SK-N-MC (cell line): ENCODE results near the gene CTTN.

Source experiments
- DNase-seq: peaks from one replicate; pipeline ENCODE4 v3.0.0-alpha.2; 2011; ENCODE audit warnings: low read depth, low spot score
- H3K27ac ChIP-seq: fragments of 200-600 bp; sonication (generic); 2 replicates; pipeline ENCODE4 v1.5.1; 2016; ENCODE audit warnings: mixed run types
- H3K36me3 ChIP-seq: fragments of 200-600 bp; sonication (generic); 2 replicates; pipeline ENCODE4 v1.6.1; 2017; ENCODE audit warnings: antibody characterized with exemption, low read length, mixed read lengths; ENCODE audit not compliant: insufficient read depth
- H3K4me3 ChIP-seq: fragments of 200-600 bp; sonication (generic); 2 replicates; pipeline ENCODE4 v1.5.1; 2016
- H3K9ac ChIP-seq: fragments of 200-600 bp; sonication (generic); 2 replicates; pipeline ENCODE4 v1.8.0; 2017; ENCODE audit warnings: mixed run types, mixed read lengths; ENCODE audit not compliant: insufficient read length
- H3K9me3 ChIP-seq: fragments of 200-600 bp; sonication (generic); 2 replicates; pipeline ENCODE4 v1.6.1; 2017; ENCODE audit warnings: low read depth, mild to moderate bottlenecking, antibody characterized with exemption, low read length, moderate library complexity, mixed read lengths
- EZH2 ChIP-seq: fragments of 200-600 bp; sonication (generic); IDR thresholded peaks from one replicate; pipeline ENCODE4 v1.6.1; 2017; ENCODE audit warnings: antibody characterized with exemption
- FOXP2 ChIP-seq: optimal IDR thresholded peaks from 2 replicates; pipeline ENCODE3; 2011; ENCODE audit warnings: mild to moderate bottlenecking, moderate library complexity; ENCODE audit not compliant: insufficient read depth; ENCODE audit errors: extremely low read length, control extremely low read depth
- POLR2AphosphoS5 ChIP-seq: IDR thresholded peaks from 2 replicates; pipeline ENCODE4 v1.6.1; 2012; ENCODE audit warnings: mild to moderate bottlenecking, low read depth, low read length, borderline replicate concordance

The CTTN gene

DNA sequence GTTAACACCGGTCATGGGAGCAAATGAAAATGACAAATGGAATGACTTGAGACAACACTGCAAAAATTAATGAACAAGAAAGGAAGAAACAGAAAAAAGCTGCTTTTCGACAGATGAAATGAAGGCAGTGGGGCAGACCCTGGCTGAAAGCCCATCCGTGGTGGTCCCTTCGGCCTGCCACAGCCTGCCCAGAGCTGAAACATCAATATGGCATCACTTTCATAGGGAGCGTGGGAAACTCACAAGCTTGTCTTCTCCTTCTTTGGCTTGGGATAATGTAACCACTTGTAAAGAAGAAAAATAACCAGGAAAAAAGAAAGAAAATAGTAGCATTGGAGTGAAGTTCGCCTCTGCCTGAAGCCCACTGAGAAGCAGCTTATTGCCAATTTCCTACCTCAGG lies 78.8 kb downstream of the CTTN start:
- no peaks in the 10 kb centered on the region for H3K36me3 ChIP-seq
- H3K4me3 ChIP-seq = no peak overlapping the region
- TF ChIP-seq EZH2 = no peak
- TF ChIP-seq POLR2AphosphoS5 = no peak
- no peaks in the 10 kb centered on the region for H3K9me3 ChIP-seq
- H3K27ac ChIP-seq = no peak overlapping the region
- H3K9ac ChIP-seq = no peak overlapping the region
- DNase-seq = no peak

DNA sequence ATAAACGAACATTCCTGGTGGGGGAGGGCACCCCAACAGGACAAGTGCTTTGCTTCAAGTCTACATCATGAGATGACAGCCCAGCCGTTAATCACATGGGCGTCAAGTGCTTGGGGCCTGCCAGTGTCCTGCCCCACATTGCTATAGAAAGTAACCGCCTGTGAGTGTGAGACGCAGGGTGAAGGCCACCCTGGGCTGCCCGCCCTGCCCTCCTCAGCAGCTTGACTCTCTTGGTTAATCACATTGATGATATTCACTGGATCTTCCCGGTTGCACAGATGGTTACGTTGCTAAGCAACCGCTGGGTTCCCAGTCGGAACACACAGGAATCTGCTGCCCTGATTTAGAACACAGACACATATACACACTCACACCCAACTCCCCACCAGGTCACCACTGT lies 79.3 kb downstream of the CTTN start:
- DNase-seq = no peak
- TF ChIP-seq FOXP2 = no peak
- H3K9me3 ChIP-seq = no peaks in the 10 kb centered on the region
- H3K4me3 ChIP-seq = no peak overlapping the region
- no peak overlapping the region for H3K9ac ChIP-seq
- H3K36me3 ChIP-seq = no peaks in the 10 kb centered on the region
- H3K27ac ChIP-seq = no peak overlapping the region

DNA sequence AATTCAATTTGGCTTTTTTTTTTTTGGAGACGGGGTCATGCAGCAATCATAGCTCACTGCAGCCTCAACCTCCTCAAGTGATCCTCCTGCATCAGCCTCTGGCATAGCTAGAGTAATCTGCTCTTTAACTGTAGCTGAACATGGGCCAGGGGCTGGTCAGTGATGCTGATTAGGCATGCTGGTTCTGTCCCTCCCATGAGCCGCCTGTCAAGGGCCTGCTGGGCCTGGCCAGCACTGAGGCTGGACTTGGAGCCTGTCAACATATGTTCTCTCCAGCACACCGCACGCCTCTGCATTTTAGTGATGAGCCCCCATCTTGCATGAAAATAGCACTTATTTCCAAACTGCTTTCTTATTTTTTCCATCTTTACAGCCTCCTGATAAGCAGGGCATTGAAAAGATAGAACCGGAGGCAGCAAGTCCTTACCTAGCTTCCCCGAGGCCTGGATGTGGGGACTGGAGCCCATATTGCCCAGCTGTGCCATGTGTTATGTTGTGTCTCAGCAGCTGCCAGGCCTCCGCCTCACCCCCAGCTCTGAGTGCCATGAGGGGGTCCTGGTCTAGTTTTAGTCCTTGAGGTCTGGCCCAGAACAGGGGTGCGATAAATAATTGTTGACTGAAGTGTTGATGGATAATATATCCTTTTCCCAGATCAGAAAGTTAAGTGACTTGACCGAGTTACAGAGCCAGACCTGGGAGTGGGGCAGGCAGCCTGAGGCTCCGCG lies 80.0 kb downstream of the CTTN start:
- no peak overlapping the region for H3K9ac ChIP-seq
- no peak overlapping the region for H3K4me3 ChIP-seq
- no peaks in the 10 kb centered on the region for H3K36me3 ChIP-seq
- H3K27ac ChIP-seq = no peak overlapping the region
- TF ChIP-seq EZH2 (no peak), FOXP2 (no peak), POLR2AphosphoS5 (no peak)
- H3K9me3 ChIP-seq = no peaks in the 10 kb centered on the region
- no peak for DNase-seq

DNA sequence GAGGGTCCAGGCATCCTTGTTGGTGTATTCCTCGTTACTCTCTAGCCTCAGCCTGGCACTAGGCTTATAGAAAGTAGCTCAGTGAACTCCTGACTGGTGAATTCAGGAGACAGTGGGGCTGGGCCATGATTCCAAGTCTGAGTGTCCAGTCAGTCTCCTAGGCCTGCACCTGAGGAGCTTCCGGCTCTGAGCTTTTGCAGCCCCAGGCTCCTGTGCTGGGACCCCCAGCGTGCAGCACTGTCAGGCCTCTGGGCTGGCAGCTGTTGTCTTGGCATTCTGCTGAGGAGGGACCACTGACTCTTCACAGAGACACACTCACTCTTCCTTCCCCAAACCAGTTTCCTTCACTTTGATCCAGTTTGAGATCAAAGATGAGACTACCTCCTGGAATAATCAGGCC lies 82.4 kb downstream of the CTTN start:
- TF ChIP-seq FOXP2 (no peak), EZH2 (no peak), POLR2AphosphoS5 (no peak)
- DNase-seq = no peak
- Histone ChIP-seq H3K4me3 (no peak overlapping the region), H3K9me3 (no peaks in the 10 kb centered on the region), H3K36me3 (no peaks in the 10 kb centered on the region), H3K27ac (no peak overlapping the region), H3K9ac (no peak overlapping the region)

DNA sequence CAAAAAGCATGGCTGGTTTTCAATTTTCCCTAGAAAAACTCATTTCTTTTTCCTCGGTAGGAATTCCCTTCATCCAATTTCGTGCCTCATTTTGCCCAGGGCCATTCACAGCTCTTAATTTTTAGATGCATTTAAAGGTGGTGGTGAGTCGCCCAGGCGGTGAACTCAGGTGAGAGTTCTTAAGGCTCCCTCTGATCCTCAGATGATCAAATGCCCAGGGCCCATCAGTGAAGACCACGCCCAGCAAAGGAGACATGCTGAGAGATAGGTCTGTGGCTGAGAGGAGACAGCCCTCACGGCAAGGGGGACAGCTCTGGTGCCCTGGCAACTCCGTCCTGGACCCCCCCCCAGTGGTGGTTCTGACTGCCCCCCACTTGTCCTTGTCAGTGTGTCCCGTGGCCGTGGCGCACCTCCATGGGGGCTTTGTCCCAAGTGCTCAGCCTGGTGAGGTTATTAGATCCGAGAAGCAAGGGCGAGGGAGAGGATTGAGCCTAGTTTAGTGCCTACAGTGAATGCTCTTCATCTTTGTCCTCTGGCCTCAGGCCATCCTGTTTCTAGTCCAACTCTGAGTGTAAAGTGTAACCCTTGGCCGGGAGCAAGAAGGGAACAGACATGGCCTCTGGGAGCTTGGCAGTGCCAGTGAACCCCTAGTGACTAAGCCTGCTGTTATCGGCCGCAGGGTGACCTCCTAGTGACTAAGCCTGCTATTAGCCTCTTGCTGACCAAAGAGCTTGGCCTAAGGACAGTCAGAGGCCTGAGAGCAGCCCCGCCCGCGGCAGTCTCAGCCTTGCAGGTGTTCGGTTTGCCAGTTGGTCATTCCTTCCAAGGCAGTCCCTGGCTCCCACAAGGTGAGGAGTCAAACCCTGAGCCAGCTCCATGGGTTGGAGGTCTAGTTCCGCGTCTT lies 83.5 kb downstream of the CTTN start:
- Histone ChIP-seq H3K36me3 (no peaks in the 10 kb centered on the region), H3K27ac (no peak overlapping the region), H3K9ac (no peak overlapping the region), H3K4me3 (no peak overlapping the region), H3K9me3 (no peaks in the 10 kb centered on the region)
- no peak for DNase-seq
- TF ChIP-seq EZH2 = no peak
- TF ChIP-seq POLR2AphosphoS5 = no peak
- TF ChIP-seq FOXP2 = no peak

DNA sequence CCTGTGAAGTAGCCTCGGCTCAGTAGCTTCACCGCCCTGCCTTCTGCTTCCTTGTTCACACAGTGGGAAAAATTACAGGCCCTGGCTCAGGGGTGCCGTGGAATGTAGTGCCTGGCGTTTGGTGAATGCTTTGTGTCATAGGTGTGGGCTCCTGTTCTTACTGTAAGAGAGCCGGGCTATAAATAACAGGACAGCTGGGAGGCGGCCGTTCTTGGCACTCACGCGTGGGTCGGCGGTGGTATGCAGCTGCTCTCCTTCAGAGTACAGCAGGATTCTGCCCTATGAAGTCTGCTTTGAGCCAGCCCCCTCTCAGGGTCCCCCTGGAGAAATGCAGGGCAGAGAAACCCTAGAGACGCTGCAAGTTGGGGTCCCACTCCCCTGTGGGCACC lies 84.2 kb downstream of the CTTN start:
- H3K9ac ChIP-seq = no peak overlapping the region
- H3K36me3 ChIP-seq = no peaks in the 10 kb centered on the region
- H3K9me3 ChIP-seq = no peaks in the 10 kb centered on the region
- no peak for DNase-seq
- H3K27ac ChIP-seq = no peak overlapping the region
- TF ChIP-seq EZH2 (no peak), FOXP2 (no peak), POLR2AphosphoS5 (no peak)
- H3K4me3 ChIP-seq = no peak overlapping the region

DNA sequence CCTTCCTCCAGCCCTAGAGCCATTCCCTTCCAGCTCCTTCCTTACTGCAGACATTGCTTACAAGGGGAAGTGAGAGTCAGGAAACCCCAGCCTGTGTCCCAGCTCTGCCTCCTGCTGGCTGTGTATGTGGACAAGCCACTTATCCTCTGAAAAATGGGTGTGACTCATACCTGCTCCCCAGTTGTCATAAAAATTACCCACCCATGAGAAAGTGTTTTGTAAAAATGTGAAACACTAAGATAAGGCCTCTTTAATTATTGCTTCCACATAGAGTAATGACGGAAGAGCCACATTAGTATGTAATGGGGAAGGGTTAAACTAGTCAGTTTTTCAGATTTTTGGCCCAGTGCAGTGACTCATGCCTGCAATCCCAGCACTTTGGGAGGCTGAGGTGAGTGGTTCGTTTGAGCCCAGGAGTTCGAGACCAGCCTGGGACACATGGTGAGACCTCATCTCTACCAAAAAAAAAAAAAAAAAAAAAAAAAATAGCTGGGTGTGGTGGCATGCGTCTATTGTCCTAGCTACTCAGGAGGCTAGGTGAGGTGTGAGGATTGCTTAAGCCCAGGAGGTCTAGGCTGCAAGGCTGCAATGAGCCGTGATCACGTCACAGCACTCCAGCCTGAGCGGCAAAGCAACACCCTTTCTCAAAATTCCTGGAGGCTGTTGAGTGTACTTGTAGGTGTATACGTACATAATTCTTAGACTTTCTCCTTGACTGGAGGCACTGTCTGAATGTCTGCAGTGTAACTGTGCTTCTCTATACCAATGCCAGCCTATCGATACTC lies 84.9 kb downstream of the CTTN start:
- no peak for TF ChIP-seq FOXP2
- Histone ChIP-seq H3K27ac (no peak overlapping the region), H3K9me3 (no peaks in the 10 kb centered on the region), H3K36me3 (no peaks in the 10 kb centered on the region), H3K9ac (no peak overlapping the region), H3K4me3 (no peak overlapping the region)
- DNase-seq = no peak

DNA sequence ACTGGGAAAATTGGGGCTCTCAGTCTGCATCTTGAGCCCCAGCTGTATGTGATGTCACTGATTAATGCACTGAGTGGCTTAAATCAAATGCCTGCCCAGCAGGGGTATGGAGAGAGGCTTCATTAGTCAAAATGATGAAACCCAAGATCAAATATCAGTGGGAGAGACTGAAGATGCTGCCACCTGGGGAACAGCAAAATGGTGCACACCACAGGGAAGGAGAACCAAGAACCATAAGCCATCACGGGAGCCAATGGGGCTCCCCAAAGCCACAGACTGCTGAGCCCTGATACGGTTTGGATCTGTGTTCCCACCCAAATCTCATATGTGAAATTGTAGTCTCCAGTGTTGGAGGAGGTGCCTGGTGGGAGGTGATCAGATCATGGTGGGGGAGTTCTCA lies 85.6 kb downstream of the CTTN start:
- DNase-seq = no peak
- no peak overlapping the region for H3K9ac ChIP-seq
- no peak overlapping the region for H3K27ac ChIP-seq
- no peaks in the 10 kb centered on the region for H3K36me3 ChIP-seq
- no peaks in the 10 kb centered on the region for H3K9me3 ChIP-seq
- TF ChIP-seq FOXP2 (no peak), POLR2AphosphoS5 (no peak), EZH2 (no peak)
- H3K4me3 ChIP-seq = no peak overlapping the region
